H1 (cell line): ENCODE measurements around the gene FAM240A. TPM values are rescaled to one million over a fixed set of nuclear protein-coding genes. Genes with fewer than 3 reads are reported as not detected.

Experiments
- CTCF ChIA-PET: fragments of 300-600 bp; sonication (Branson Sonifier 250); formaldehyde crosslinking; loops from one replicate; lab custom pipeline; 2021; ENCODE audit not compliant: partially characterized antibody; lab: Charles Lee
- POLR2A ChIA-PET: fragments of 300-600 bp; sonication (Branson Sonifier 250); formaldehyde crosslinking; loops from one replicate; lab custom pipeline; 2021; ENCODE audit warnings: inconsistent platforms; ENCODE audit not compliant: partially characterized antibody; lab: Charles Lee
- DNase-seq, 2 experiments: peaks; one replicate each; pipeline versions ENCODE4 v3.0.0 to v3.0.0-alpha.2; 2010 to 2022; ENCODE audit warnings: low spot score in 2 of 2, low read depth in 1 of 2, mixed read lengths in 1 of 2
- FAIRE-seq: peaks from 2 replicates; lab custom pipeline; 2011; peaks lifted over from hg19 to GRCh38; lab: Jason Lieb, UNC
- H2AFZ ChIP-seq: 2 replicates; pipeline ENCODE4 v1.8.1; 2012; ENCODE audit warnings: low read length, inconsistent platforms
- H2AK5ac ChIP-seq: 2 replicates; pipeline ENCODE4 v1.6.1; 2013; ENCODE audit warnings: low read depth, low read length
- H2BK120ac ChIP-seq: replicated peaks from 2 replicates; pipeline ENCODE3; 2013; ENCODE audit warnings: low read depth, low read length, inconsistent platforms
- H2BK12ac ChIP-seq: 2 replicates; pipeline ENCODE4 v1.6.1; 2013; ENCODE audit warnings: low read depth, low read length
- H2BK15ac ChIP-seq: 2 replicates; pipeline ENCODE4 v1.6.1; 2013; ENCODE audit warnings: low read length
- H2BK20ac ChIP-seq: 2 replicates; pipeline ENCODE4 v1.6.1; 2013; ENCODE audit warnings: low read length
- H2BK5ac ChIP-seq: 2 replicates; pipeline ENCODE4 v1.6.1; 2013; ENCODE audit warnings: low read depth, low read length
- H3K14ac ChIP-seq: 2 replicates; pipeline ENCODE4 v1.6.1; 2013; ENCODE audit warnings: inconsistent platforms; ENCODE audit not compliant: insufficient read length
- H3K18ac ChIP-seq: 2 replicates; pipeline ENCODE4 v1.6.1; 2013; ENCODE audit warnings: low read length; ENCODE audit errors: extremely low read depth
- H3K23ac ChIP-seq: 2 replicates; pipeline ENCODE4 v1.6.1; 2013; ENCODE audit warnings: inconsistent platforms; ENCODE audit not compliant: insufficient read length
- H3K23me2 ChIP-seq: 2 replicates; pipeline ENCODE4 v1.6.1; 2013; ENCODE audit warnings: low read depth, low read length
- H3K27ac ChIP-seq: 2 replicates; pipeline ENCODE4 v1.6.1; 2011; ENCODE audit warnings: low read depth, low read length, inconsistent platforms
- H3K27me3 ChIP-seq, 4 experiments: replicated peaks in 1 of 4; 1 replicate in 1 of 4; 2 replicates in 3 of 4; pipeline versions ENCODE4 v1.6.1 to v1.8.1; 2011 to 2013; ENCODE audit warnings: low read length in 3 of 4, mild to moderate bottlenecking in 3 of 4, inconsistent platforms in 2 of 4, mixed read lengths in 2 of 4, moderate library complexity in 1 of 4; ENCODE audit not compliant: control insufficient read depth in 3 of 4, insufficient read depth in 3 of 4; ENCODE audit errors: extremely low read depth in 1 of 4
- H3K36me3 ChIP-seq, 4 experiments: 2 replicates each; pipeline versions ENCODE4 v1.6.1 to v1.8.1; 2011 to 2013; ENCODE audit warnings: mild to moderate bottlenecking in 4 of 4, low read length in 3 of 4, moderate library complexity in 2 of 4, control low read depth in 1 of 4, inconsistent platforms in 1 of 4; ENCODE audit not compliant: insufficient read depth in 4 of 4, control insufficient read depth in 2 of 4
- H3K4ac ChIP-seq: replicated peaks from 2 replicates; pipeline ENCODE3; 2013; ENCODE audit warnings: low read length, low read depth, mixed read lengths, inconsistent platforms; ENCODE audit not compliant: insufficient read length
- H3K4me1 ChIP-seq, 4 experiments: replicated peaks in 1 of 4; 1 replicate in 1 of 4; 2 replicates in 3 of 4; pipeline versions ENCODE4 v1.6.1 to v1.8.1; 2011 to 2013; ENCODE audit warnings: low read length in 3 of 4, inconsistent platforms in 2 of 4, mixed read lengths in 1 of 4; ENCODE audit not compliant: insufficient read depth in 4 of 4, control insufficient read depth in 3 of 4
- H3K4me2 ChIP-seq, 2 experiments: 2 replicates each; pipeline versions ENCODE4 v1.6.1 to v1.8.1; 2011 to 2013; ENCODE audit warnings: low read depth in 2 of 2, low read length in 2 of 2, control low read depth in 1 of 2, inconsistent platforms in 1 of 2, mild to moderate bottlenecking in 1 of 2; ENCODE audit not compliant: insufficient read depth in 1 of 2
- H3K4me3 ChIP-seq, 4 experiments: fragments of 200-600, 300-600 bp in 1 of 4; sonication (generic), shearing (Covaris generic), sonication (Bioruptor Twin) in 1 of 4; 2 replicates each; pipeline versions ENCODE4 v1.5.1 to v1.8.1; 2011 to 2016; ENCODE audit warnings: low read length in 4 of 4, low read depth in 3 of 4, control low read depth in 2 of 4, inconsistent platforms in 2 of 4, mild to moderate bottlenecking in 2 of 4, mixed read lengths in 1 of 4, moderate library complexity in 1 of 4; ENCODE audit not compliant: insufficient read depth in 2 of 4; ENCODE audit errors: extremely low read depth in 1 of 4
- H3K56ac ChIP-seq: replicated peaks from 2 replicates; pipeline ENCODE3; 2013; ENCODE audit warnings: low read depth, mild to moderate bottlenecking, mixed read lengths, low read length, inconsistent platforms; ENCODE audit not compliant: insufficient read length
- H3K79me1 ChIP-seq: 2 replicates; pipeline ENCODE4 v1.6.1; 2013; ENCODE audit warnings: low read depth, low read length, control low read depth
- H3K79me2 ChIP-seq, 2 experiments: 2 replicates each; pipeline versions ENCODE4 v1.6.1 to v1.8.1; 2012 to 2013; ENCODE audit warnings: low read length in 2 of 2, mild to moderate bottlenecking in 2 of 2, inconsistent platforms in 1 of 2; ENCODE audit not compliant: insufficient read depth in 2 of 2, control insufficient read depth in 1 of 2
- H3K9ac ChIP-seq, 4 experiments: replicated peaks in 1 of 4; 1 replicate in 1 of 4; 2 replicates in 3 of 4; pipeline versions ENCODE4 v1.6.1 to v1.8.1; 2011 to 2013; ENCODE audit warnings: low read depth in 3 of 4, low read length in 3 of 4, control low read depth in 2 of 4, mild to moderate bottlenecking in 2 of 4, moderate library complexity in 2 of 4, inconsistent platforms in 1 of 4; ENCODE audit errors: extremely low read depth in 1 of 4
- H3K9me3 ChIP-seq, 2 experiments: 2 replicates each; pipeline versions ENCODE4 v1.6.1 to v1.8.1; 2012 to 2013; ENCODE audit warnings: mild to moderate bottlenecking in 2 of 2, moderate library complexity in 2 of 2, control low read depth in 1 of 2, inconsistent platforms in 1 of 2, low read depth in 1 of 2, low read length in 1 of 2, mixed read lengths in 1 of 2; ENCODE audit not compliant: insufficient read depth in 2 of 2
- H4K20me1 ChIP-seq, 2 experiments: replicated peaks in 1 of 2; 2 replicates each; pipeline versions ENCODE3 to v1.8.1; 2011 to 2013; ENCODE audit warnings: inconsistent platforms in 2 of 2, low read length in 2 of 2, mild to moderate bottlenecking in 1 of 2; ENCODE audit not compliant: insufficient read depth in 2 of 2, control insufficient read depth in 1 of 2
- H4K5ac ChIP-seq: 2 replicates; pipeline ENCODE4 v1.6.1; 2013; ENCODE audit warnings: low read length, low read depth, mixed read lengths, inconsistent platforms; ENCODE audit not compliant: insufficient read length
- H4K8ac ChIP-seq: 2 replicates; pipeline ENCODE4 v1.8.0; 2013; ENCODE audit warnings: mild to moderate bottlenecking, moderate library complexity, low read length, inconsistent platforms; ENCODE audit not compliant: insufficient read depth; ENCODE audit errors: extremely low read depth
- H4K91ac ChIP-seq: replicated peaks from 2 replicates; pipeline ENCODE3; 2013; ENCODE audit warnings: low read length, mixed read lengths, inconsistent platforms; ENCODE audit not compliant: insufficient read length
- CREB1 ChIP-seq: IDR thresholded peaks from 2 replicates; pipeline ENCODE4 v1.6.1; 2012; ENCODE audit warnings: inconsistent platforms
- E2F6 ChIP-seq: IDR thresholded peaks from 2 replicates; pipeline ENCODE4 v1.6.1; 2012; ENCODE audit warnings: inconsistent platforms
- JUN ChIP-seq: IDR thresholded peaks from 2 replicates; pipeline ENCODE4 v1.6.1; 2011; ENCODE audit warnings: low read depth, mild to moderate bottlenecking, improper control_type of control experiment, low read length
- NANOG ChIP-seq: IDR thresholded peaks from 2 replicates; pipeline ENCODE4 v1.6.1; 2011; ENCODE audit warnings: low read length, low read depth, mild to moderate bottlenecking, inconsistent platforms; ENCODE audit not compliant: insufficient read depth, poor library complexity, severe bottlenecking
- RAD21 ChIP-seq, 2 experiments: IDR thresholded peaks in 1 of 2; conservative IDR thresholded peaks in 1 of 2; 2 replicates each; pipeline ENCODE4 v1.6.1; 2011; ENCODE audit warnings: low read depth in 2 of 2, low read length in 2 of 2, improper control_type of control experiment in 1 of 2, inconsistent platforms in 1 of 2, mild to moderate bottlenecking in 1 of 2, moderate library complexity in 1 of 2
- SIN3A ChIP-seq, 2 experiments: IDR thresholded peaks in 1 of 2; conservative IDR thresholded peaks in 1 of 2; 2 replicates each; pipeline ENCODE4 v1.6.1; 2011 to 2012; ENCODE audit warnings: low read length in 2 of 2, improper control_type of control experiment in 1 of 2, low read depth in 1 of 2, mild to moderate bottlenecking in 1 of 2
- TEAD4 ChIP-seq: IDR thresholded peaks from 2 replicates; pipeline ENCODE4 v1.6.1; 2012; ENCODE audit warnings: low read depth, low read length, inconsistent platforms, mixed read lengths
- WGBS, 2 experiments: shearing (Covaris generic) in 1 of 2; methylation state at CpG; one replicate each; pipeline versions ENCODE4 v1.1.6 to v1.1.7; 2013 to 2015; ENCODE audit warnings: low lambda C conversion rate in 2 of 2, mixed read lengths in 2 of 2, inconsistent platforms in 1 of 2, low coverage in 1 of 2, missing lambda C conversion rate in 1 of 2; ENCODE audit not compliant: insufficient replicate concordance in 2 of 2, insufficient coverage in 1 of 2, insufficient read length in 1 of 2; ENCODE audit errors: extremely low coverage in 1 of 2, missing lambda C conversion rate in 1 of 2; 5-methylcytosine and 5-hydroxymethylcytosine counted together
- polyA plus RNA-seq, 7 experiments: library from polyadenylated mRNA; depleted of rRNA in 3 of 7; stranded (reverse) in 5 of 7; unstranded in 2 of 7; fragments of >200 nt in 5 of 7; fragments of 200-250 nt in 2 of 7; gene quantifications; 1 replicate in 5 of 7; 2 replicates in 1 of 7; 4 replicates in 1 of 7; pipeline versions ENCODE4 v1.2.1 to v1.2.3, GENCODE V29; 2011 to 2013; ENCODE audit warnings: missing spikeins in 2 of 7, mixed read lengths in 2 of 7
- total RNA-seq: library from RNA; stranded (reverse); fragmentation: NEBNext Ultra II Directional; extraction: Animal tissue kit (Norgen Biotek cat#: 25700); gene quantifications from 2 replicates; pipeline ENCODE4 v1.2.1, GENCODE V29; 2021

FAM240A gene
- total and polyA plus RNA-seq, 2 of the 8 experiments (the other 6 are each of a cell fraction or from before 2014, with no cell fraction given) = 0.08 TPM; not detected in 1

DNA sequence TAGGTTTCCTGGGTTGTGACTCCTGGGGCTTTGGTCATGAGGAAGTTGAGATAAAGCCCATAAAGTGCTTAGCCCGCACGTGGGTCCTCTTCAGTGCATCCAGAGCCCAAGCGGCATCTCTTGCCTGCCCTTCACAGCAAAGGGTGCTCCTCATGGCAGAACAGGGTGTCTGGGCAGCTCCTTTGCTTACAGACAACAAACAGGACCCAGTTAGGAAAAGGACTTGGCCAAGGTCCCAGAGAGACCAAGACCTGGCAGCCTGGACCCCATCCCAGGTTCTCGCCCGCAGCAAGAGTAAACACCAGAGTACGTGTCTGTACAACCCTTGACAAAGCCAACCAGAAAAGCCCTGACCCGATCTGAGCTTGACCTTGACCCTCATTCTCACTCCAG is 54.1 kb downstream of the FAM240A start:
- H4K20me1 ChIP-seq = no peaks in the 10 kb centered on the region
- H3K9me3 ChIP-seq = no peaks in the 10 kb centered on the region
- H2BK5ac ChIP-seq = no peak overlapping the region
- no peaks in the 10 kb centered on the region for H3K36me3 ChIP-seq
- no peak overlapping the region for H4K5ac ChIP-seq
- no peak overlapping the region for H2BK15ac ChIP-seq
- no peak overlapping the region; a peak in 1 of 7 replicates for H3K9ac ChIP-seq
- H3K27me3 ChIP-seq = no peaks in the 10 kb centered on the region; a peak in 1 of 7 replicates
- peak in 1 of 2 experiments; percentile 35 for DNase-seq
- no peak overlapping the region for H4K91ac ChIP-seq
- ChIA-PET POLR2A (interaction anchor here (0.6 to 1.2 kb wide), 2 partner anchors 26 to 29 kb away, joined by 3 to 4 read pairs; no protein-coding TSS in a partner anchor), CTCF (interaction anchor here (0.7 to 1.3 kb wide), 5 partner anchors 19 to 229 kb away, joined by 3 to 4 read pairs (median 3); no protein-coding TSS in a partner anchor)
- no peak overlapping the region for H3K23ac ChIP-seq
- H3K79me2 ChIP-seq = no peaks in the 10 kb centered on the region
- H4K8ac ChIP-seq = no peak overlapping the region
- no peak overlapping the region for H3K4ac ChIP-seq
- WGBS, 2 experiments = 94% methylated on average over 7 of the region's 7 CpGs; no CpG with 5 or more reads in 1 of the 2 experiments
- no peak overlapping the region for H2BK20ac ChIP-seq
- H2AK5ac ChIP-seq = no peak overlapping the region
- no peak overlapping the region for H3K4me3 ChIP-seq
- H3K79me1 ChIP-seq = no peaks in the 10 kb centered on the region
- H2BK12ac ChIP-seq = no peak overlapping the region
- no peak overlapping the region for H3K4me2 ChIP-seq
- H3K4me1 ChIP-seq = peaks cover 9 to 18% (median 15%) of the 10 kb centered on the region in 4 experiments
- H3K56ac ChIP-seq = no peak overlapping the region
- no peak overlapping the region for H3K27ac ChIP-seq
- no peak overlapping the region for H2BK120ac ChIP-seq
- no peak overlapping the region for H3K18ac ChIP-seq
- no peak overlapping the region for H2AFZ ChIP-seq
- H3K23me2 ChIP-seq = no peaks in the 10 kb centered on the region
- H3K14ac ChIP-seq = no peak overlapping the region
- FAIRE-seq = no peak
- TF ChIP-seq E2F6 (no peak), NANOG (no peak), TEAD4 (no peak), JUN (no peak), SIN3A (conservative IDR thresholded peaks at IDR 0.05 in 1 of 2, IDR thresholded peaks at IDR 0.05 in 1 of 2; ENCODE audit: low read depth in 1 of 2, low read length in 2 of 2) (no peak), RAD21 (IDR thresholded peaks at IDR 0.05 in 1 of 2, conservative IDR thresholded peaks at IDR 0.05 in 1 of 2; ENCODE audit: low read depth in 2 of 2, low read length in 2 of 2) (no peak), CREB1 (no peak)
